Hepatocyte (in vitro differentiated cells): ENCODE data around the gene URGCP. TPM values are rescaled to one million over a fixed set of nuclear protein-coding genes. Genes with fewer than 3 reads are reported as not detected.

Source experiments
- DNase-seq: peaks from one replicate; pipeline ENCODE4 v3.0.0-alpha.2; 2016; ENCODE audit warnings: low spot score
- H2AFZ ChIP-seq: fragments of 200-600 bp; sonication (generic); 2 replicates; pipeline ENCODE4 v1.6.0; 2016; ENCODE audit warnings: antibody characterized with exemption, mild to moderate bottlenecking
- H3K27ac ChIP-seq: fragments of 200-600 bp; sonication (generic); 2 replicates; pipeline ENCODE4 v1.5.1; 2016; ENCODE audit warnings: mild to moderate bottlenecking
- H3K27me3 ChIP-seq: fragments of 200-600 bp; sonication (generic); 2 replicates; pipeline ENCODE4 v1.6.1; 2016
- H3K36me3 ChIP-seq: fragments of 200-600 bp; sonication (generic); replicated peaks from 2 replicates; pipeline ENCODE4 v1.5.1; 2016; ENCODE audit warnings: low read depth; ENCODE audit not compliant: insufficient read depth
- H3K4me1 ChIP-seq: fragments of 200-600 bp; sonication (generic); 2 replicates; pipeline ENCODE4 v1.5.1; 2016; ENCODE audit warnings: mild to moderate bottlenecking, moderate library complexity; ENCODE audit not compliant: insufficient read depth
- H3K4me2 ChIP-seq: fragments of 200-600 bp; sonication (generic); 2 replicates; pipeline ENCODE4 v1.6.0; 2016
- H3K4me3 ChIP-seq: fragments of 200-600 bp; sonication (generic); 2 replicates; pipeline ENCODE4 v1.5.1; 2016; ENCODE audit warnings: mild to moderate bottlenecking
- H3K79me2 ChIP-seq: fragments of 200-600 bp; sonication (generic); 2 replicates; pipeline ENCODE4 v1.6.0; 2017; ENCODE audit warnings: mild to moderate bottlenecking
- H3K9me2 ChIP-seq: fragments of 200-600 bp; sonication (generic); replicated peaks from 2 replicates; pipeline ENCODE4 v1.6.0; 2017; ENCODE audit warnings: mild to moderate bottlenecking; ENCODE audit not compliant: insufficient read depth
- H3K9me3 ChIP-seq: fragments of 200-600 bp; sonication (generic); 2 replicates; pipeline ENCODE4 v1.5.1; 2016; ENCODE audit warnings: low read depth, mild to moderate bottlenecking
- H4K20me1 ChIP-seq: fragments of 200-600 bp; sonication (generic); 2 replicates; pipeline ENCODE4 v1.6.0; 2016; ENCODE audit warnings: mild to moderate bottlenecking; ENCODE audit not compliant: insufficient read depth, poor library complexity, severe bottlenecking
- EZH2 ChIP-seq: fragments of 200-600 bp; sonication (generic); IDR thresholded peaks from 2 replicates; pipeline ENCODE4 v1.6.1; 2016; ENCODE audit warnings: antibody characterized with exemption, mild to moderate bottlenecking, borderline replicate concordance
- EZH2phosphoT487 ChIP-seq: fragments of 200-600 bp; sonication (generic); IDR thresholded peaks from one replicate; pipeline ENCODE4 v1.6.1; 2018; ENCODE audit warnings: antibody characterized with exemption, mild to moderate bottlenecking, low read depth, moderate library complexity; ENCODE audit not compliant: unreplicated experiment, severe bottlenecking
- WGBS: methylation state at CpG from one replicate; pipeline ENCODE4 v1.1.6; 2016; ENCODE audit warnings: low lambda C conversion rate; ENCODE audit errors: missing lambda C conversion rate; 5-methylcytosine and 5-hydroxymethylcytosine counted together
- polyA plus RNA-seq: library from polyadenylated mRNA; unstranded; fragments of >200 nt; fragmentation: Nextera tagmentation; extraction: Ambion mirVana; gene quantifications from 2 replicates; pipeline ENCODE4 v1.2.1, GENCODE V29; 2016
- total RNA-seq: library from RNA; depleted of rRNA; stranded (reverse); fragments of >200 nt; gene quantifications from 2 replicates; pipeline ENCODE4 v1.2.3, GENCODE V29; 2014
- TF ChIP-seq, protein P1 (sequence below): fragments of 200-600 bp; sonication (generic); IDR thresholded peaks from 2 replicates; pipeline ENCODE4 v1.5.1; 2016; ENCODE audit warnings: antibody characterized with exemption, mild to moderate bottlenecking; ENCODE audit not compliant: poor library complexity

Gene URGCP
- total and polyA plus RNA-seq, 2 experiments from 2014 or later = 28.7 to 31.9 TPM

DNA sequence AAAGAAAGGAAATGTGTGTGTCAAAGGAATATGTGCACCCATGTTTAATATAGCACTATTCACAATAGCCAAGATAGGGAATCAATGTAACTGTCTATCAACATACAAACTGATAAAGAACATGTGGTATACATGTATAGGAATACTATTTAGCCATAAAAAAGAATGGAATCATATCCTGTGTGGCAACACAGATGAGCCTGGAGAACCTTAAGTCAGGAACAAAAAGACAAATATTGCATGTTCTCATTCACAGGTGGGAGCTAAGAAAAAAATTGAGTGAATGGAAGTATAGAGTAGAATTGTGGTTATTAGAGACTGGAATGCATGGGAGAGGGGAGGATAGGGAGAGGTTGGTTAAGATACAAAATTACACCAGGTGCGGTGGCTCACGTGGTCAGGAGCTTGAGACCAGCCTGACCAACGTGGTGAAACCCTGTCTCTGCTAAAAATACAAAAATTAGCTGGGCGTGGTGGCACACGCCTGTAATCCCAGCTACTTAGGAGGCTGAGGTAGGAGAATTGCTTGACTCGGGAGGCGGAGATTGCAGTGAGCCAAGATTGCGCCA lies 10.5 kb downstream of the URGCP start:
- Histone ChIP-seq H3K27me3 (no peaks in the 10 kb centered on the region), H4K20me1 (peaks cover 34% of the 10 kb centered on the region), H3K9me3 (no peaks in the 10 kb centered on the region)

DNA sequence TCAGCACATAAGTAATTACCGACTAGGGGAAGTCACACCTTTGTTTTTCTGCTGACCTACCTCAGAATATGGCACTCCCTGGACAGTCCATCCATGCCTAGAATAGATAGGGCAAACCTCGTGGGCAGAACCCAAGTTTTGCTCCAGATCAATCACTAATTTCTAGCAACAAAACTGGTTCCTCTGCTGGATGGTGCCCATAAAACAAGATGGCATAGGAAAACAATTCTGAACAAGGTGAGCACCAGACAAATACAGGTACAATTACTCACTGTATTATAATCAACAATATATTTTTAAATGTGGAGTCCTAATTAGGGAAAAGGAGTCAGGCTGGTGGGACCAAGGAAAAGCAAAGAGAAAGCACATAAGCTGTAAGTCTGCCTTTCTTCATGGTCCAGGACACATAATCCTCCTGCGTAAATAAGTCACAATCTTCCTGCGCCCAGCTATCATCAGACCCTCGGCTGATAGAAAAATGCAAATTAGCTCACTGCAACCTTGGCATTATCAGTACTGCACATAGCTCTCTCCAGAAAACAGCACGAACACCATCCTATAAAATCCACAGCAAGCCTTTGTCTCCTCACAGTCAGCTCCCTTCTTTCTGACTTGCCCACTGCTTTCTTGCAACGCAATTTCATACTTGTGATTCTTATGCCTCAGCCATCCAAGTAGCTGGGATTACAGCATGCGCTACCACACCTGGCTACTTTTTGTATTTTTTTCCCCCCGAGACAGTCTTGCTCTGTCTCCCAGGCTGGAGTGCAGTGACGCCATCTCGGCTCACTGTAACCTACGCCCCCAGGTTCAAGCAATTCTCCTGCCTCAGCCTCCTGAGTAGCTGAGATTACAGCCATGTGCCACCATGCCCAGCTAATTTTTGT lies 15.1 kb downstream of the URGCP start:
- Histone ChIP-seq H3K36me3 (no peaks in the 10 kb centered on the region), H3K27me3 (no peaks in the 10 kb centered on the region), H3K9me3 (no peaks in the 10 kb centered on the region), H3K4me1 (peaks cover 8% of the 10 kb centered on the region), H3K27ac (peak overlapping the region; percentile 66), H2AFZ (no peak overlapping the region), H3K9me2 (no peaks in the 10 kb centered on the region), H4K20me1 (peaks cover 22% of the 10 kb centered on the region), H3K4me3 (no peak overlapping the region), H3K4me2 (peak overlapping the region; percentile 11), H3K79me2 (peaks cover 99% of the 10 kb centered on the region)
- TF ChIP-seq EZH2phosphoT487 = no peak
- TF ChIP-seq, protein P1, sequence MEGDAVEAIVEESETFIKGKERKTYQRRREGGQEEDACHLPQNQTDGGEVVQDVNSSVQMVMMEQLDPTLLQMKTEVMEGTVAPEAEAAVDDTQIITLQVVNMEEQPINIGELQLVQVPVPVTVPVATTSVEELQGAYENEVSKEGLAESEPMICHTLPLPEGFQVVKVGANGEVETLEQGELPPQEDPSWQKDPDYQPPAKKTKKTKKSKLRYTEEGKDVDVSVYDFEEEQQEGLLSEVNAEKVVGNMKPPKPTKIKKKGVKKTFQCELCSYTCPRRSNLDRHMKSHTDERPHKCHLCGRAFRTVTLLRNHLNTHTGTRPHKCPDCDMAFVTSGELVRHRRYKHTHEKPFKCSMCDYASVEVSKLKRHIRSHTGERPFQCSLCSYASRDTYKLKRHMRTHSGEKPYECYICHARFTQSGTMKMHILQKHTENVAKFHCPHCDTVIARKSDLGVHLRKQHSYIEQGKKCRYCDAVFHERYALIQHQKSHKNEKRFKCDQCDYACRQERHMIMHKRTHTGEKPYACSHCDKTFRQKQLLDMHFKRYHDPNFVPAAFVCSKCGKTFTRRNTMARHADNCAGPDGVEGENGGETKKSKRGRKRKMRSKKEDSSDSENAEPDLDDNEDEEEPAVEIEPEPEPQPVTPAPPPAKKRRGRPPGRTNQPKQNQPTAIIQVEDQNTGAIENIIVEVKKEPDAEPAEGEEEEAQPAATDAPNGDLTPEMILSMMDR = no peak
- TF ChIP-seq EZH2 = no peak
- peak; percentile 23 for DNase-seq
- 71% methylated on average over 12 of the region's 12 CpGs for WGBS

More for the DNA sequence above, 10.5 kb downstream of the URGCP start:
- TF ChIP-seq EZH2phosphoT487 = no peak
- TF ChIP-seq, protein P1 = no peak
- TF ChIP-seq EZH2 = no peak
- Histone ChIP-seq H3K4me2 (no peak overlapping the region), H3K36me3 (no peaks in the 10 kb centered on the region), H3K9me2 (no peaks in the 10 kb centered on the region), H2AFZ (no peak overlapping the region), H3K79me2 (peaks cover 100% of the 10 kb centered on the region), H3K4me3 (no peak overlapping the region), H3K4me1 (peaks cover 8% of the 10 kb centered on the region), H3K27ac (no peak overlapping the region)
- 93% methylated on average over 8 of the region's 8 CpGs for WGBS
- DNase-seq = no peak

DNA sequence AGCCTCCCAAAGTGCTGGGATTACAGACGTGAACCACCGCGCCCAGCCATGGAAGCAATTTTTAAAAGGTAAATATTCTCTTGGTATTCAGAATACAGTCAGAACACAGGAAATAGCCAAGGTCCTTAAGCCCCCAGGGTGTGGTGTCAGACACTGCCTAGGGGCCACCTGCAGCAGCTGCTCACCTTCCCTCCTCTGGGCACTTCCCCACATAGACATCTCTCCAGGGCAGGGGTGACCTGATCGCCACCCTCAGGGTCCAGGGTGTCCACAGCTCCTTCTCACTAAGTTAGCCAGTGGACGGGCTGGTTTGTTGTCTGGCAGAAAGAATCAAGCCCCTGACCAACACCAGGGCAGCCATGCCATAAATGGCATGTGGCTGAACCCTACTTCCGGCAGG lies 15.9 kb downstream of the URGCP start:
- Histone ChIP-seq H3K4me1 (peaks cover 8% of the 10 kb centered on the region), H3K4me2 (no peak overlapping the region), H3K36me3 (no peaks in the 10 kb centered on the region), H3K27me3 (no peaks in the 10 kb centered on the region), H3K9me3 (no peaks in the 10 kb centered on the region), H2AFZ (no peak overlapping the region), H3K9me2 (no peaks in the 10 kb centered on the region), H4K20me1 (peaks cover 22% of the 10 kb centered on the region), H3K79me2 (peaks cover 99% of the 10 kb centered on the region), H3K27ac (peak overlapping the region; percentile 21), H3K4me3 (no peak overlapping the region)
- WGBS = 94% methylated on average over 6 of the region's 6 CpGs
- no peak for TF ChIP-seq EZH2
- TF ChIP-seq, protein P1 = no peak
- no peak for DNase-seq
